HG03575 (cell line): ENCODE measurements around the gene IREB2.
"Not testable (repeated sequence)": the region's sequence is repeated elsewhere in the genome, so short reads cannot be mapped to it uniquely, and the experiment has no call there.

Experiments
- ATAC-seq: cut with Tn5 transposase; IDR thresholded peaks from one replicate; pipeline ENCODE4 v1.9.1; 2021; ENCODE audit not compliant: unreplicated experiment, insufficient number of reproducible peaks, low FRiP score; ENCODE audit errors: extremely low read depth

The IREB2 gene

GRCh38 chr15:78437762-78438618 lies at the start of gene IREB2:
IREB2 (plus strand) TSS chr15:78438216; CDS start chr15:78438338, 122 bp downstream.
- peak; percentile 81 for ATAC-seq

GRCh38 chr15:78388865-78389264 lies 49.2 kb upstream of the IREB2 start:
- ATAC-seq: no peak

GRCh38 chr15:78389322-78389721 lies 48.7 kb upstream of the IREB2 start:
- no peak for ATAC-seq

- no peak for ATAC-seq
These were observed 48.3 kb upstream of the IREB2 start for GRCh38 chr15:78389738-78390137.

- ATAC-seq: no peak
These were observed 47.8 kb upstream of the IREB2 start for GRCh38 chr15:78390242-78390641.

GRCh38 chr15:78390826-78391225 lies 47.2 kb upstream of the IREB2 start:
- no peak for ATAC-seq

- no peak for ATAC-seq
These were observed 46.2 kb upstream of the IREB2 start for GRCh38 chr15:78391781-78392180.

GRCh38 chr15:78392430-78392829 lies 45.6 kb upstream of the IREB2 start:
- no peak for ATAC-seq

DNA sequence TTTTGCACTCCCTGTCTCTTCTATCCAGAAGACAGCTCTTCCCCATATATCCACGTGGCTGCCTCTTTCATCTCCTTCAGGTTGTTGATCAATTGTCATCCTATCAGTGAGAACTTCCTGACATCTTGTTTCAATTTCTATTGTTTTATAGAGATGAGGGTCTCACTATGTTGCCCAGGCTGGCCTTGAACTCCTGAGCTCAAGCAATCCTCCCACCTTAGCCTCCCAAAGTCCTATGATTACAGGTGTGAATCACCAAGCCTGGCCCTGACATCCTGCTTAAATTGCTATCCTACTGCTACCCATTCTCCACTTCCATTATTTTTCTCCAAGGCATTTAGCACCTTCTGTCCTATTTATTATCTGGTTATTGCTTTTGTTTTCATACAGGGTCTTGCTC lies 44.9 kb upstream of the IREB2 start:
- no peak for ATAC-seq

- ATAC-seq: no peak
These were observed 44.0 kb upstream of the IREB2 start for GRCh38 chr15:78394026-78394425.

DNA sequence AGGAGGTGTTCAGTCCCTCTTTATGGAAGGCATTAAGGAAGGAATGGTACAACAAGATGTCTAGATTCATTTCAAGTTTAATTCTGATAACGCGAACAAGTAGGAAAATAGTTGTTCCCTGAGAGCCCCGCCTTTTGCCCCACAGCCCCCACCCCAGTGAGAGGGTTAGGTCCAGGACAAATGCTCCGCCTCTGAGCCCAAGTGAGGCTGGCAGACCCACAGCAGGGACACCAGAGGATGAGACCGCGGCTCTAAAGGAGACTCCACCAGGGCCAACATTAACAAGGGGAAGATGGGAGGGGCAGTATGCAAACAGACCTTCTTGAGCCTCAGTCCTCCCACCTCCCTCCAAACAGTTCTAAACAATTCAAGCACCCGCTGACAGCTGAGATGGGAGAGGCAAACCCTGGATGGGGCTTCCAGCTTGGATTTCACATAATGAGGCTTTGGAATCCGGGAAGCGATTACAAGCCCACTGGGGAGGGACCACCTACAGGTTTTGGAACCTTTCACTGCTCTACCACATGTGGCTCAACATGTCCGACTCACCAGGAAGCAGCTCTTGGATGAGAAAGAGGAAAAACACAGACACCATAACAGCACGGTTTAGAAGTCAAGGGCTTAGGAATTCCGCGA lies 42.9 kb upstream of the IREB2 start:
- ATAC-seq: no peak

GRCh38 chr15:78396186-78396814 lies 41.7 kb upstream of the IREB2 start:
- ATAC-seq: no peak

DNA sequence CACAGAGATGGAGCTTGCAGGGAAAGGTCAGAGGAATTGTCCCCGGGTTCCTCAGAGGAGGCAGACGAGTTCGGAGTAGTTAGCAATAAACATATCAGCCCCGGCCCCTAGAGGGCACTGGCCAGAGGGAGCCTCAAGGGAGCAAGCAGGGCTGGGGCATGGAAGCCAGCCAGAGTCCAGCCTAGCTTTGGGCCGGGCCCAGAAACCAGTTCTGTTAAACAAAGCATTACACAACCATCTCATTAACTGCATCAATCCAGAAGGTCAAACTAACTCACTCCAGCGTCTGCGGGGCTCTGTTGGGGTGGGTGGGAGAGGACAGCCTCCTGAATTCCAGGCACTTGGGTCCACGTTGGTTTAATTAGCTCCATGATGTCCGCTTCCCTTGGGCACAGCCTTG lies 41.0 kb upstream of the IREB2 start:
- no peak for ATAC-seq

DNA sequence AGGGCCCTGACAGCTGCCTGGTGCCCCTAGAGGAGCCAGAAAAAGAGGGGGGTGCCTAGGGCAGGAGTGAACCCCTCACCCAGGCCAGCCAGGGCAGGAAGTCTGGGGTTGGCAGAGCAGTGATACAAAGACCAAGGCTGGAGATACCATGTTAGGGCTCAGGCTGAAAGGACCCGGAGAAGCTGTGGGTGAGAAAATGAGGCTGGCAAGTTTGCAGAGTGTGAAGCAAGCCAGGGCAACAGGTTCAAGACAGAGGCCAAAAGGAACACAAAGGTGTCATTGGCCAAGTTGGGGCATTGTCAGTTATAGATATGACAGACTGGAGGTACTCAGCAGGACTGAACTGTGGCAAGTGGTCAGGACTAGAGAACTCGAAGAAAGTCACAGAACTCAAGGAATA lies 40.6 kb upstream of the IREB2 start:
- ATAC-seq: no peak

- ATAC-seq: no peak
These were observed 39.8 kb upstream of the IREB2 start for GRCh38 chr15:78398076-78398825.

DNA sequence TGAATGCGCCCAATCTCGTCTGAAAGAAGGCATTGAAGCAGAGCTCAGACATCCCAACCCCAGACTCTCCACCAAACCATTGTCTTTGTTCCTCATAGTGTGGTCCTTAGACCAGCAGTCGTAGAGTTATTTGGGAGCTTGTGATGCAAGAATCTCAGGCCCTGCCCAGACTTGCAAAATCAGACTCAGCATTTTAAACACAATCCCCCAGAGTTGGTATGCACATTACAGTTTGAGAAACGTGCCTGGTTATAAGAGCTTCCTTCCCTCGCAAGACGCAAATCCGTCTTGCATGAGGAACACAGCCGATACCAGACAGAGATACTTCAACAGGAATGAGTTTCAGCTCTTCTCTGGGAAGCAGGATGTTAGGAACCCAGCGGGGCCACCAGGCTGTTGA lies 38.9 kb upstream of the IREB2 start:
- ATAC-seq: no peak

DNA sequence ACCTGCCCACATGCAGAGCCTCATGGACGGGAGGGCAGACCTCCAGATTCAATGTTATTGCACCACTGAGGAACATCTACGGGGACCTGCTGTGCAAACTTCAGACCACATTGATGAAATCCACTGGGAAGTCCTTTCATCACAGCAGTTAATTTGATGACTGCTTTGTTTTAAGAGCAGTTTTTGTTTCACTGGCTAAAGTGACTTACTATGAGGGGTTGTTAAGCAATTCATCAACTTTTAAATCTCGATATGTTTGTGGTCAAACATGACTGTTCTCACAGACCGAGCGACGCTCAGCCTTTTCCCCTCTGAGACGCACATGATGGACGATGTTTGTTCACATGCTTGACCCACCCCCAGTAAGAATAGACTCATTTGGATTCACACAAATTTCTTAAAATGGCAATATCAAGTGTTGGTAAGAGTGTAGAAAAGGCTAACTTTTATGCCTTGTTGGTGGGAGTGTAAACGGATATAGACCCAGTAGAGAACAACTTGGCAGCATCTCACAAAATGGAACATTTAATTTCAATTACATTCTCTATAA lies 35.9 kb upstream of the IREB2 start:
- no peak for ATAC-seq

DNA sequence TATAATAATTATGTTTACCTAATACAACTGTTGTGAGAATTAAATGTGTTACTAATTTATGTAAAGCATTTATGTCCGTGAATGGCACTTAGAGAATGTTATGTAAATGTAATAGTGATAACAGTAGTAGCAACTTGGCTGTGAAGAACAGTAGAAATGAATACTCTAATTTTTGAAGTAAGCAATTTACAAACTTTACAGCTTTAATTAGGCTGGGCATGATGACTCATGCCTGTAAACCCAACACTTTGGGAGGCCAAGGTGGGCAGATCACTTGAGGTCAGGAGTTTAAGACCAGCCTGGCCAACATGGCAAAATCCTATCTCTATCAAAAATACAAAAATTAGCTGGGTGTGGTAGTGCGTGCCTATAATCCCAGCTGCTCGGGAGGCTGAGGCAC lies 33.9 kb upstream of the IREB2 start:
- ATAC-seq: no peak

DNA sequence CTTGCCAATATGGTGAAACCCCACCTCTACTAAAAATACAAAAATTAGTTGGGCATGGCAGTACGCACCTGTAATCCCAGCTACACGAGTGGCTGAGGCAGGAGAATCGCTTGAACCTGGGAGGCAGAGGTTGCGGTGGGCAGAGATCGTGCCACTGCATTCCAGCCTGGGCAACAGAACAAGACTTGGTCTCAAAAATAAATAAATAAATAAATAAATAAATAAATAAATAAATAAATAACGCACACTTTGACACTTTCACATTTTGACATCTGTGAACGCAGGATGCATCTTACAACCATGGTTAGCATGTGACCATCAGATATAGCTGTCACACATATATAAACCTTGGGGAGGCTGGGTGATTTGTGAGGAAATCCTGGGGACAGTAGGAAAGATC lies 33.2 kb upstream of the IREB2 start:
- ATAC-seq: not testable (repeated sequence)
